OCI-LY7 (cell line): ENCODE measurements around the gene CNTN4. TPM values are rescaled to one million over a fixed set of nuclear protein-coding genes. Genes with fewer than 3 reads are reported as not detected.

Experiments
- BruUV-seq: library from RNA; stranded (reverse); fragments of 400-500 nt; replicated peaks from 2 replicates; lab custom pipeline; 2021; lab: Mats Ljungman, UMichigan
- CTCF ChIA-PET: fragments of 300-600 bp; sonication (Branson Sonifier 250); formaldehyde crosslinking; loops from one replicate; lab custom pipeline; 2022; ENCODE audit warnings: antibody characterized with exemption; ENCODE audit not compliant: unreplicated experiment; lab: Charles Lee
- POLR2A ChIA-PET: fragments of 300-600 bp; sonication (Branson Sonifier 250); formaldehyde crosslinking; loops from one replicate; lab custom pipeline; 2022; ENCODE audit warnings: antibody characterized with exemption; lab: Charles Lee
- DNase-seq: peaks from one replicate; pipeline ENCODE4 v3.0.0-alpha.2; 2015; ENCODE audit warnings: low spot score
- H2AFZ ChIP-seq: fragments of 200-600 bp; sonication (generic), shearing (Covaris generic); 2 replicates; pipeline ENCODE4 v1.6.1; 2014; ENCODE audit warnings: mild to moderate bottlenecking, antibody characterized with exemption, low read length, moderate library complexity
- H3K27ac ChIP-seq: fragments of 200-600 bp; sonication (generic); 2 replicates; pipeline ENCODE4 v1.5.1; 2014; ENCODE audit warnings: mixed run types, low read depth, mild to moderate bottlenecking, moderate library complexity, low read length, inconsistent platforms; ENCODE audit not compliant: poor library complexity, severe bottlenecking
- H3K36me3 ChIP-seq: fragments of 200-600 bp; sonication (generic); 2 replicates; pipeline ENCODE4 v1.6.1; 2014; ENCODE audit warnings: mild to moderate bottlenecking, antibody characterized with exemption, low read length, moderate library complexity, mixed read lengths; ENCODE audit not compliant: insufficient read depth
- H3K4me1 ChIP-seq: fragments of 200-600 bp; sonication (generic); 2 replicates; pipeline ENCODE4 v1.5.1; 2014; ENCODE audit warnings: mild to moderate bottlenecking, low read length; ENCODE audit not compliant: insufficient read depth, poor library complexity, severe bottlenecking
- H3K4me2 ChIP-seq: fragments of 200-600 bp; sonication (generic); 2 replicates; pipeline ENCODE4 v1.6.1; 2014; ENCODE audit warnings: mild to moderate bottlenecking, low read length
- H3K4me3 ChIP-seq: fragments of 200-600 bp; sonication (generic); 2 replicates; pipeline ENCODE4 v1.5.1; 2014; ENCODE audit warnings: mild to moderate bottlenecking, low read depth, low read length; ENCODE audit not compliant: poor library complexity, severe bottlenecking
- H3K79me2 ChIP-seq: fragments of 200-600 bp; sonication (generic); 2 replicates; pipeline ENCODE4 v1.6.1; 2016; ENCODE audit warnings: low read depth, mild to moderate bottlenecking, low read length, moderate library complexity, mixed read lengths; ENCODE audit not compliant: insufficient read depth
- H3K9me2 ChIP-seq: fragments of 200-600 bp; sonication (generic); 2 replicates; pipeline ENCODE4 v1.6.1; 2016; ENCODE audit warnings: mild to moderate bottlenecking, low read length, mixed read lengths; ENCODE audit not compliant: insufficient read depth
- H3K9me3 ChIP-seq: fragments of 200-600 bp; sonication (generic); 2 replicates; pipeline ENCODE4 v1.6.1; 2014; ENCODE audit warnings: mild to moderate bottlenecking, mixed run types, low read length, mixed read lengths
- H4K20me1 ChIP-seq: fragments of 200-600 bp; sonication (generic); 2 replicates; pipeline ENCODE4 v1.6.1; 2014; ENCODE audit warnings: mild to moderate bottlenecking, antibody characterized with exemption, low read length, moderate library complexity, mixed read lengths; ENCODE audit not compliant: insufficient read depth
- CTCF ChIP-seq: fragments of 200-600 bp; sonication (generic); conservative IDR thresholded peaks from 2 replicates; pipeline ENCODE4 v1.5.1; 2014; ENCODE audit warnings: mild to moderate bottlenecking, antibody characterized with exemption, low read length, moderate library complexity, mixed read lengths
- EZH2phosphoT487 ChIP-seq: fragments of 200-600 bp; sonication (generic); IDR thresholded peaks from 2 replicates; pipeline ENCODE4 v1.6.1; 2018; ENCODE audit warnings: low read depth, borderline replicate concordance, mild to moderate bottlenecking, mixed run types, antibody characterized with exemption, low read length, moderate library complexity, mixed read lengths
- intact Hi-C: fragments of 100-400 bp; cut with micrococcal nuclease; formaldehyde crosslinking; loops from one replicate; pipeline ENCODE4 v1.10.0; 2022; ENCODE audit not compliant: unreplicated experiment
- total RNA-seq, 2 experiments: library from RNA; depleted of rRNA in 1 of 2; stranded (reverse); fragments of >200 nt in 1 of 2; shearing (Covaris generic) in 1 of 2; gene quantifications; 2 replicates each; pipeline ENCODE4 v1.2.3, GENCODE V29; 2014 to 2022

The CNTN4 gene
- total RNA-seq, 2 experiments from 2014 or later: not detected

GRCh38 chr3:2446146-2446545, 347.5 kb downstream of the CNTN4 start:
- no TSS peak for BruUV-seq

DNA sequence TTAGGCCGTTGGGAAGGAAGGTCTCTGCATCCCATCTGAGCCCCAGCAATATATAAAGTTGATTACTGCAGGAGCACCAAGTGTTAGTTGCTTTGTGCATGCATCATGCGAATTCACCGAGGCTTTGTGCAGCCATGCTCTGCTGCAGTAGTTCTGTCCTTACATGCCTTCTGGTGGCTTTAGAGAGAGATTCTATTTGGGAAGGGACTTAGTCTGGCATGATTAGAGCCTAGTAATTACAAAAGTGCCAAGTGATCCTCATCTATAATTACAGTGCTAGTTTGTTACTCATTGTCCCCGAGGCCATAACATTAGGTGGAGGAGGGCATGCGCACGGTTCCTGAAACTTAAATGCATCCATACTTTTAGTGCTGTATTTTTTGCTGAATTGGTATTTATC, 353.6 kb downstream of the CNTN4 start:
- ChIA-PET CTCF (no interaction called here), POLR2A (no interaction called here)
- Histone ChIP-seq H4K20me1 (no peaks in the 10 kb centered on the region), H3K4me3 (no peak overlapping the region), H3K27ac (no peak overlapping the region), H3K9me3 (no peaks in the 10 kb centered on the region), H3K4me2 (no peak overlapping the region), H2AFZ (no peak overlapping the region), H3K79me2 (no peaks in the 10 kb centered on the region), H3K4me1 (no peaks in the 10 kb centered on the region), H3K9me2 (no peaks in the 10 kb centered on the region), H3K36me3 (no peaks in the 10 kb centered on the region)
- no peak for DNase-seq
- intact Hi-C loops: no loop called here
- no peak for TF ChIP-seq CTCF
- no peak for TF ChIP-seq EZH2phosphoT487
- BruUV-seq: no TSS peak

More at GRCh38 chr3:2446146-2446545, 347.5 kb downstream of the CNTN4 start:
- no peaks in the 10 kb centered on the region for H3K9me2 ChIP-seq
- CTCF ChIA-PET: no interaction called here
- TF ChIP-seq EZH2phosphoT487 (no peak), CTCF (no peak)
- H3K9me3 ChIP-seq: no peaks in the 10 kb centered on the region
- H3K27ac ChIP-seq: no peak overlapping the region
- H3K36me3 ChIP-seq: no peaks in the 10 kb centered on the region
- H3K4me2 ChIP-seq: no peak overlapping the region
- H2AFZ ChIP-seq: no peak overlapping the region
- intact Hi-C loops: no loop called here
- no peaks in the 10 kb centered on the region for H3K4me1 ChIP-seq
- no peak for DNase-seq
- no peaks in the 10 kb centered on the region for H3K79me2 ChIP-seq
- H4K20me1 ChIP-seq: no peaks in the 10 kb centered on the region
- no peak overlapping the region for H3K4me3 ChIP-seq
- POLR2A ChIA-PET: no interaction called here

DNA sequence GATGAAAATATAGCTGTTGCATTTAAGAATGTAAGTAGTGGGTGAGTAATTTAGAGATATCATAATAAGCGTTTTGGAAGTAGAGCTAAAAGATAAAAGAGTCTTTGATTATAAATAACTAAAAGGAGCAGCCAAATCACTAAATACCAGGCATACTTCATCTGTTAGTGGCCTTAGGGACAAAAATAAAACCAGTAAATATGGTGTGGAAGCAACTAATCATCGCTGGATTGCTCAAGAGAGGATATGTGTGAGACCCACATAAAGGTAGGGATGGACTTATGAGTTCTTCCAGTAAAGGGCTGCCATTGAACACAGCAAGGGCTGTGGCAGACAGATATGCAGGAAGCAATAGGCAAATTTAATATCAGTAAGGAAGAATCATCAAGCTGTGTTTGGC, 356.2 kb downstream of the CNTN4 start:
- Histone ChIP-seq H3K4me3 (no peak overlapping the region), H3K9me2 (no peaks in the 10 kb centered on the region), H3K4me1 (no peaks in the 10 kb centered on the region), H3K27ac (no peak overlapping the region), H3K9me3 (no peaks in the 10 kb centered on the region), H3K79me2 (no peaks in the 10 kb centered on the region), H2AFZ (no peak overlapping the region), H3K36me3 (no peaks in the 10 kb centered on the region), H4K20me1 (no peaks in the 10 kb centered on the region), H3K4me2 (no peak overlapping the region)
- no peak for DNase-seq
- no peak for TF ChIP-seq CTCF
- BruUV-seq: no TSS peak
- intact Hi-C loops: no loop called here
- POLR2A ChIA-PET: interaction anchor here (0.6 kb wide), 1 partner anchor 1381 kb away, joined by 5 read pairs; no protein-coding TSS in a partner anchor
- CTCF ChIA-PET: no interaction called here
